ENCODE measurements around the gene SOCS1.

The SOCS1 gene

DNA sequence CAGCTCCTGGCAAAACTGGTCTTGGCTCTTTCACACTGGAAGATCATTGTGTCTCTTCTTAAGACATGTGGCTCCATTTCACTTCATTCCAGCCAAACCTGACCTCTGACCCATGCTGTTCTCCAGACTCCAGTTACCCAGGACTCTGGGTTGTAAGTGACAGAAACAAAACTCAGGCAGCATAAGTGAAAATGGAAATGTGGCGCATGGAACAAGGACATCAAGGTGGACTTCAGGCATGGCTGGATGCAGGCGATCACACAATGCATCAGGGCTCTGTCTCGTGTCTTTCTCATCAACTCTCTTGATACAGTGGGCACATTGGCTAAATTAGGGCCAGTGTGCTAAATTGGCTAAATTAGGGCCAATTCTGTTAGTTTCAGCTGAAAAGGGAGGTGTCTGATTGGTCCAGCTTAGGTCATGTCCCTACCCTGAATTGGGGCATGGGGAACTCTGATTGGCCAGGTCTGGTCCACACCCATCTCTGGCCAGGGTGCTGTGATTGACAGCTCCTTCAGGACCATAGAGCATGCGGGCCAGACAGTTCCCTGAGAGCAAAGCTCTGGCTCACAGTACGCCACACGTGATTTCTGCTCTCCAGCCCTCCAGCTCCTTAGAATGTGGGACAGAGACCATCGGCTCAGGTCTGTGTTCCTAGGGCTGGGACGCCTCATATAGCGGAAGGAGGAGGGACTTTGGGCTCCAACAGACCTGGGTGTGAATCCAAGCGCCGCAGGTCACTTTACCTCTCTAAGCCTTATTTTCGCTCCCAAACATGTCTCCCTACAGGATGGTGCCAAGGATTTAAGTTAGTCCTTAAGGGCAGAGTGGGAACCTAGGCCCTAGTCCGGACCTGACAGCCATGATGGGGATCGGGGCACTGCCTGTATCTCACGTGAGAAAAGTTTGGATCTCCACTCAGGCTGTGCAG lies 17.5 kb downstream of the SOCS1 start:
- Histone ChIP-seq H3K4me3 (ENCODE audit: insufficient read length, low read depth) (no peak overlapping the region), H3K36me3 (ENCODE audit: insufficient read depth, insufficient read length, low read length) (no peaks in the 10 kb centered on the region), H3K27me3 (ENCODE audit: insufficient read depth, insufficient read length) (no peaks in the 10 kb centered on the region), H3K9me3 (ENCODE audit: insufficient read depth, low read length) (no peaks in the 10 kb centered on the region), H3K9ac (ENCODE audit: insufficient read length, low read depth) (no peak overlapping the region), H3K4me1 (ENCODE audit: insufficient read depth, insufficient read length) (peaks cover 5% of the 10 kb centered on the region)
- DNase-seq (ENCODE audit: low read depth, low spot score): no peak
- no peak for TF ChIP-seq ZNF274 (IDR thresholded peaks at IDR 0.05; ENCODE audit: low read depth, low read length)
- no peak for TF ChIP-seq YY1 (IDR thresholded peaks at IDR 0.05; ENCODE audit: insufficient read depth, insufficient read length)
- no peak for TF ChIP-seq SUZ12 (IDR thresholded peaks at IDR 0.05; ENCODE audit: extremely low read depth, insufficient read depth, insufficient read length)

DNA sequence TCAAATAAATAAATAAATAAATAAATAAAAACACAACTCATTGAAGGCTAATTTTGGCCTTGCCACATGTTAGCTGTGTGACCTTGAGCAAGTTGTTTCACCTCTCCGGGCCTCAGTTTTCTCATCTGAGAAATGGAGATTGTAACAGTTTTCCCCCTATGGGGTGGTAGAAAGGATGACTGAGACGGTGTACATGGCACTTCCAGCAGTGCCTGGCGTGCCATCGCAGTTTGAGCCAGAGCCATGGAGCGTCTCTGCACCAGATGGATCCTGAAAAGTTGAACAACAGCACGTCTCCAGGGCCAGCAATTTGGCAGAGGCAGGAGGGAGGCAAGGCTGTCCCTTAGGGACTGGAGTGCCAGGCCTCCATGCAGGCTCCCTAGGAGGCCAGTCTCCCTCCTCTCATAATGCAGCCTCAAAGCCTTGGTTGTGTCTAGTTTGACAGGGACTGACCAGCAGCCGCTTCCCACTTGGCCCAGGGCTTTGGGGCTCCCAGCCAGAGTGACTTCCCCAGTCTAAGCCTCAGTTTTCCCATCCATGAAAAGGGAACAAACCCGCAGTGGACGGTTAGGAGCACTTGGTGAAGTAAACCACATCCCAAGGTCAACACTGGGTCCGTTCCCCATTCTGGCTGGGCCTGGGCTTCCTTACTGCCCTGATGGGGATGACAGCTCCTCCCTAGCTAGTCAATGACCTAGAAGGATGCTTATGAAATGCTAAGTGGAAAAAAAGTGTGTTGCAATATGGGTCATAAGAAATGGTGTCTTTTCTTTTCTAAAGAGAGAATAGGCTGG lies 19.3 kb downstream of the SOCS1 start:
- no peaks in the 10 kb centered on the region for H3K27me3 ChIP-seq (ENCODE audit: insufficient read depth, insufficient read length)
- H3K4me1 ChIP-seq (ENCODE audit: insufficient read depth, insufficient read length): peaks cover 11% of the 10 kb centered on the region
- TF ChIP-seq ZNF274 (IDR thresholded peaks at IDR 0.05; ENCODE audit: low read depth, low read length) (no peak), YY1 (IDR thresholded peaks at IDR 0.05; ENCODE audit: insufficient read depth, insufficient read length) (no peak), SUZ12 (IDR thresholded peaks at IDR 0.05; ENCODE audit: extremely low read depth, insufficient read depth, insufficient read length) (no peak)
- no peak for DNase-seq (ENCODE audit: low read depth, low spot score)
- no peak overlapping the region for H3K4me3 ChIP-seq (ENCODE audit: insufficient read length, low read depth)
- no peaks in the 10 kb centered on the region for H3K9me3 ChIP-seq (ENCODE audit: insufficient read depth, low read length)
- H3K9ac ChIP-seq (ENCODE audit: insufficient read length, low read depth): no peak overlapping the region
- no peaks in the 10 kb centered on the region for H3K36me3 ChIP-seq (ENCODE audit: insufficient read depth, insufficient read length, low read length)

DNA sequence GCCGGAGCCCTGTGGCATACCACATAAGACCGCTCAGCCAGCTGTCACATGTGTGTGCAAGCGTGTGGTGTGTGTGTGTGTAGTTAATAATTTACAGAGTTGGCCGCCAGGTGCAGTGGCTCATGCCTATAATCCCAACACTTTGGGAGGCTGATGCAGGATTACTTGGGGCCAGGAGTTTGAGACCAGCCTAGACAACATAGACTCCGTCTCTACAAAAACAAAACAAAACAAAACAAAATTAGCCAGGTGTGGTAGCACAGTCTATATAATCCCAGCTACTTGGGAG lies 20.4 kb downstream of the SOCS1 start:
- Histone ChIP-seq H3K27me3 (ENCODE audit: insufficient read depth, insufficient read length) (no peaks in the 10 kb centered on the region), H3K36me3 (ENCODE audit: insufficient read depth, insufficient read length, low read length) (no peaks in the 10 kb centered on the region), H3K4me3 (ENCODE audit: insufficient read length, low read depth) (no peak overlapping the region), H3K4me1 (ENCODE audit: insufficient read depth, insufficient read length) (peaks cover 9% of the 10 kb centered on the region), H3K9ac (ENCODE audit: insufficient read length, low read depth) (no peak overlapping the region), H3K9me3 (ENCODE audit: insufficient read depth, low read length) (no peaks in the 10 kb centered on the region)
- DNase-seq (ENCODE audit: low read depth, low spot score): no peak
- TF ChIP-seq SUZ12 (IDR thresholded peaks at IDR 0.05; ENCODE audit: extremely low read depth, insufficient read depth, insufficient read length): no peak
- TF ChIP-seq ZNF274 (IDR thresholded peaks at IDR 0.05; ENCODE audit: low read depth, low read length): no peak
- TF ChIP-seq YY1 (IDR thresholded peaks at IDR 0.05; ENCODE audit: insufficient read depth, insufficient read length): no peak

DNA sequence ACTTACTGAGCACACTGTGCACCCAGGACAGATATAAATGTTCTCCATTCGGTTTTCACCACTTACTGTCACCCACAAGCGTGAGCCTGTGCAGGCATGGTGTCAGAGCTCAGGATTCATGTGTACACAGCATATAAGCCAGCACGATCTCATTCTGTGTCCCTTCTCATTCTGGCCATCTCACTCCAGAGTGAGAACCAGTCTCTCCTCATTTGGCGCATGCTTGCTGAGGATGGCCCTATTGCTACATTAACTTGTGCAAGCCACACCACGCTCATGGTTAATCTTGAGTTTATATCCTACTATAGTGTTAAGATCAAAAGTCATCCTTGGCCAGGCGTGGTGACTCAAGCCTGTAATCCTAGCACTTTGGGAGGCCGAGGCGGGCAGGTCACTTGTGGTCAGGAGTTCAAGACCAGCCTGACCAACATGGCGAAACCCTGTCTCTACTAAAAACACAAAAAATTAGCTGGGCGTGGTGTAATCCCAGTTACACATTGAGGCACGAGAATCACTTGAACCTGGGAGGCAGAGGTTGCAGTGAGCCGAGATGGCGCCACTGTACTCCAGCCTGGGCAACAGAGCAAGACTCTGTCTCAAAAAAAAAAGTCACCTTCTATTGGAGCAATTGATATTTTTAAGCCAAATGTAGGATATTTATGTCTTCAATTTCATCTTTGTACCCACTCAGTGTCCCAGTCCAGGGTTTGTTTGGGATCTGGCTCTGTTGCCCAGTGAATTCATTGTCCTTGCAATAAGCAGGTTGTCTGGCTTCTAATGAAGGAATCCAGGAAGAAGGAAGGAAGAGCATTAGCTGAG lies 20.9 kb downstream of the SOCS1 start:
- no peak overlapping the region for H3K9ac ChIP-seq (ENCODE audit: insufficient read length, low read depth)
- peaks cover 6% of the 10 kb centered on the region for H3K4me1 ChIP-seq (ENCODE audit: insufficient read depth, insufficient read length)
- no peaks in the 10 kb centered on the region for H3K36me3 ChIP-seq (ENCODE audit: insufficient read depth, insufficient read length, low read length)
- no peak for TF ChIP-seq YY1 (IDR thresholded peaks at IDR 0.05; ENCODE audit: insufficient read depth, insufficient read length)
- no peak for TF ChIP-seq ZNF274 (IDR thresholded peaks at IDR 0.05; ENCODE audit: low read depth, low read length)
- no peak for TF ChIP-seq SUZ12 (IDR thresholded peaks at IDR 0.05; ENCODE audit: extremely low read depth, insufficient read depth, insufficient read length)
- H3K9me3 ChIP-seq (ENCODE audit: insufficient read depth, low read length): no peaks in the 10 kb centered on the region
- no peaks in the 10 kb centered on the region for H3K27me3 ChIP-seq (ENCODE audit: insufficient read depth, insufficient read length)
- H3K4me3 ChIP-seq (ENCODE audit: insufficient read length, low read depth): no peak overlapping the region
- DNase-seq (ENCODE audit: low read depth, low spot score): no peak

DNA sequence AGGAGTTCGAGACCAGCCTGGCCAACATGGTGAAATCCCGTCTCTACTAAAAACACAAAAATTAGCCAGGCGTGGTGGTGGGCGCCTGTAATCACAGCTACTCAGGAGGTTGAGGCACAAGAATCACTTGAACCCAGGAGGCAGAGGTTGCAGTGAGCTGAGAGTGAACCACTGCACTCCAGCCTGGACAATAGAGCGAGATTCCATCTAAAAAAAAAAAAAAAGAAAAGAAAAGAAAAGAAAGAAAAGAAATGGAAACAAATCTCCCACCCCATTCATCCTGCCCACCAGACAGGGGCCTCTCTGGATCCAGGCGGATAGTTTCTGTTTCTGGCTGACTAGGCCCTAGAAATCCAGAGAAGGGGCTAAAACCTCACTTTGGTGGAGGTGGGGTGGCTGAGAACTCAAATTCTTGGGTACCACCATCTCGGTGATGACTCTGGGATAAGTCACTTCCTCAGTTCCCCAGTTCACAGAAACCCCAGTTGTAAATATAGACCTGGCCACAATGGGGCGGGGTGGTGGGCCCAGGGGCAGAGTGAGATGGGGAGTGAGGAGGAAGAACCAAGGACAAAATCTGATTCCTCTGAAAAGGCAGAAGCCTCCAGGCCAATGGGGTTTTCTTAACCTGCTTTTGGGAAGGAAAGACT lies 22.2 kb downstream of the SOCS1 start:
- no peak overlapping the region for H3K9ac ChIP-seq (ENCODE audit: insufficient read length, low read depth)
- TF ChIP-seq SUZ12 (IDR thresholded peaks at IDR 0.05; ENCODE audit: extremely low read depth, insufficient read depth, insufficient read length): no peak
- TF ChIP-seq ZNF274 (IDR thresholded peaks at IDR 0.05; ENCODE audit: low read depth, low read length): no peak
- TF ChIP-seq YY1 (IDR thresholded peaks at IDR 0.05; ENCODE audit: insufficient read depth, insufficient read length): no peak
- no peak for DNase-seq (ENCODE audit: low read depth, low spot score)
- no peaks in the 10 kb centered on the region for H3K9me3 ChIP-seq (ENCODE audit: insufficient read depth, low read length)
- H3K4me1 ChIP-seq (ENCODE audit: insufficient read depth, insufficient read length): peaks cover 6% of the 10 kb centered on the region
- no peaks in the 10 kb centered on the region for H3K27me3 ChIP-seq (ENCODE audit: insufficient read depth, insufficient read length)
- H3K4me3 ChIP-seq (ENCODE audit: insufficient read length, low read depth): no peak overlapping the region
- no peaks in the 10 kb centered on the region for H3K36me3 ChIP-seq (ENCODE audit: insufficient read depth, insufficient read length, low read length)

DNA sequence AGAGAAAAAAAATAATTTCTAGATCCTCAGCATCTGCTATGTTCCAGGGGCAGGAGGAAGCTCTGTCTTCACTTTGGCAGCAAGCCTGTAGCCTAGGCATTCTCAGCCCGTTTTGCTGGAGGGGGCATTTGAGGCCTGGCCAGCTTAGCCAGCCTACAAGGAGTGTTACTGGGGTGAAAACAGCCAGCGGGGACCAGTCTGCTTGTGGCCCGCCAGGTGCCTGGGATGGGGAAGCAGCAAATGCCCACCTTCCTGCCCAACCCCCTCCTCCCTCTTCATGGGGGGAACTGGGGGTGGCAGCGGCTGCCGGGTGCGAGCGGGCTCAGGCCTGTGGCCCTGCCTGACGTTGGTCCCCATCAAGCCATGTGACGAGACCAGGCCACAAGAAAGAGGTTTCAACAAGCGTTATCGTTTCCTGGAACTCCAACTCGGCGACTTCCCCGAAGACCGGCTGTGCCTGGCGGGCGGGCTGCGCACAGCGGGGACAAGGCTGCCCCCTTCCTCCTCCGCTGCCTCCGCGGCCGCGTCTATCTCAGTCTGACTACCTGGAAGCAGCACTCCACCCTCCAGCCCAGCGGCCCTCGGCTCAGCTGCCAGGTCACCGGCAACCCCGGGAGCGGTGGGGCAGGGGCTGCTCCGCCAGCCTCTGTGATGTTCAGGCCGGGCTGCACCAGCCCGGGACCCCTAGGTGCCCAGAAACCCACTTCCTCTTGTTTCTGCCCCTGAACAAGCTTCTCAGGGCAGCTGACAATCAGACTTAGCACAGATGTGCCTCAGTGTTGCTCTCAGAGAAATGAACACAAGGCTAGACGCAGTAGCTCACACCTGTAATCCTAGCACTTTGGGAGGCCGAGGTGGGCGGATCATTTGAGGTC lies 22.9 kb downstream of the SOCS1 start:
- Histone ChIP-seq H3K4me1 (ENCODE audit: insufficient read depth, insufficient read length) (peaks cover 6% of the 10 kb centered on the region), H3K27me3 (ENCODE audit: insufficient read depth, insufficient read length) (no peaks in the 10 kb centered on the region), H3K4me3 (ENCODE audit: insufficient read length, low read depth) (no peak overlapping the region), H3K9ac (ENCODE audit: insufficient read length, low read depth) (no peak overlapping the region), H3K36me3 (ENCODE audit: insufficient read depth, insufficient read length, low read length) (no peaks in the 10 kb centered on the region), H3K9me3 (ENCODE audit: insufficient read depth, low read length) (no peaks in the 10 kb centered on the region)
- TF ChIP-seq ZNF274 (IDR thresholded peaks at IDR 0.05; ENCODE audit: low read depth, low read length): no peak
- TF ChIP-seq YY1 (IDR thresholded peaks at IDR 0.05; ENCODE audit: insufficient read depth, insufficient read length): no peak
- TF ChIP-seq SUZ12 (IDR thresholded peaks at IDR 0.05; ENCODE audit: extremely low read depth, insufficient read depth, insufficient read length): no peak
- no peak for DNase-seq (ENCODE audit: low read depth, low spot score)
